ENCODE results near the gene CERK. TPM values are rescaled to one million over a fixed set of nuclear protein-coding genes. Genes with fewer than 3 reads are reported as not detected.

CERK gene
- total RNA-seq, 1 experiment from 2014 or later = 30.9 TPM

DNA sequence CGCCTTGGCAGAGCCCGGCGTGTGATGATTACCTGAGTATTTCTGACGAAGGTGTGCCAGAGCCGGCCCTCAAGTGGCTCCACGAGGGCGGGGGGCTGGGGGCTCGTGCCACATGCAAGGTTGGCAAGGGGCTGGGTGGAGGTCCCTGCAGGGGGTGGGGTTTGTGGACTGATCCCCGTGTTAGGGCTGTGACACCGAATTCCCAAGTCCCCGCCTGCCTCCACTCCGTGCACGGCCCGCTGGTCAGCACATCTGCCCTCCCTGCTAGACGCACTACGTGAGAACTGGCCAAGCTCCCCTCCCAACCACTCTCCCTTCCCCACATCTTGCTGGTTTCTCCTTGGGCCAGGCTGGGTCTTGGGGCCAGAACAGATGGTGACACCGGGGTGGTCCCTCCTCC is 83.6 kb downstream of the CERK start:
- POLR2A ChIA-PET = no interaction called here
- DNase-seq (ENCODE audit: low read depth, low spot score) = no peak
- in situ Hi-C loops (cut with HindIII; ENCODE audit: low pct_unique_long_range_greater_than_20kb, low sequenced_read_pairs) = no loop called here
- Histone ChIP-seq H3K9me3 (ENCODE audit: control insufficient read depth, insufficient read depth, low read depth, low read length) (no peaks in the 10 kb centered on the region), H3K4me3 (ENCODE audit: low read depth in 2 of 2, low read length in 2 of 2) (no peak overlapping the region), H3K36me3 (ENCODE audit: control insufficient read depth, insufficient read depth, low read length) (no peaks in the 10 kb centered on the region), H3K4me1 (ENCODE audit: control insufficient read depth, insufficient read depth, low read length) (no peaks in the 10 kb centered on the region; the same call in none of the 2 replicates), H3K27me3 (ENCODE audit: control insufficient read depth, insufficient read depth, low read length) (no peaks in the 10 kb centered on the region), H3K27ac (ENCODE audit: low read length) (no peak overlapping the region)
- no peak for ATAC-seq
- CTCF ChIA-PET = no interaction called here
- intact Hi-C loops (cut with micrococcal nuclease; ENCODE audit: unreplicated experiment) = no loop called here
- no peak for TF ChIP-seq REST (IDR thresholded peaks at IDR 0.05; ENCODE audit: insufficient read depth in 1 of 2, low read depth in 2 of 2, low read length in 1 of 2)
- TF ChIP-seq, protein P1, sequence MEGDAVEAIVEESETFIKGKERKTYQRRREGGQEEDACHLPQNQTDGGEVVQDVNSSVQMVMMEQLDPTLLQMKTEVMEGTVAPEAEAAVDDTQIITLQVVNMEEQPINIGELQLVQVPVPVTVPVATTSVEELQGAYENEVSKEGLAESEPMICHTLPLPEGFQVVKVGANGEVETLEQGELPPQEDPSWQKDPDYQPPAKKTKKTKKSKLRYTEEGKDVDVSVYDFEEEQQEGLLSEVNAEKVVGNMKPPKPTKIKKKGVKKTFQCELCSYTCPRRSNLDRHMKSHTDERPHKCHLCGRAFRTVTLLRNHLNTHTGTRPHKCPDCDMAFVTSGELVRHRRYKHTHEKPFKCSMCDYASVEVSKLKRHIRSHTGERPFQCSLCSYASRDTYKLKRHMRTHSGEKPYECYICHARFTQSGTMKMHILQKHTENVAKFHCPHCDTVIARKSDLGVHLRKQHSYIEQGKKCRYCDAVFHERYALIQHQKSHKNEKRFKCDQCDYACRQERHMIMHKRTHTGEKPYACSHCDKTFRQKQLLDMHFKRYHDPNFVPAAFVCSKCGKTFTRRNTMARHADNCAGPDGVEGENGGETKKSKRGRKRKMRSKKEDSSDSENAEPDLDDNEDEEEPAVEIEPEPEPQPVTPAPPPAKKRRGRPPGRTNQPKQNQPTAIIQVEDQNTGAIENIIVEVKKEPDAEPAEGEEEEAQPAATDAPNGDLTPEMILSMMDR (IDR thresholded peaks at IDR 0.05) = no peak
- no peak for TF ChIP-seq TCF7L2 (IDR thresholded peaks at IDR 0.05; ENCODE audit: low read depth, low read length)
- no peak for TF ChIP-seq SIN3A (IDR thresholded peaks at IDR 0.05; ENCODE audit: borderline replicate concordance, insufficient read depth, low read depth, low read length)
- no peak for TF ChIP-seq POLR2AphosphoS5 (IDR thresholded peaks at IDR 0.05; ENCODE audit: low read depth, low read length)
- BruUV-seq (replicated peaks) = no TSS peak

DNA sequence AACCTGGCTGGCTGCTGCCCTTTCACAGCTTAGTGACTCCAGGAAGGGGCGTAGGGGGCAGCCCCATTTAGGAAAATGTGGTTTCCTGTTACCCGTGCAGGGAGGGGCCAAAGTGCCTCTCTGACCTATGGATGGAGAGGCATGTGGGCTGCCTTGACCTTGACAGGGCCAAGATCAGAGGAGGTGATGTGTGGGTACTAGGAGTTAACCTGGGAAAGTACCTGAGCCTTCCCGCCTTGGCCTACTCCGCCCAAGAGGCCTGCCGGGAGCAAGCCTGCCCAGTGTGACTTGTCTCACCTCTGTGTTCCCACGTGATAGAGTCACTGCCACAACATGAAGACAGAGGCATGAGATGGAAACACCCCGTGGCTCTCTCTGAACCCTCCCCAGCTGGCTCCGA is 84.5 kb downstream of the CERK start:
- POLR2A ChIA-PET = no interaction called here
- Histone ChIP-seq H3K27me3 (ENCODE audit: control insufficient read depth, insufficient read depth, low read length) (no peaks in the 10 kb centered on the region), H3K27ac (ENCODE audit: low read length) (no peak overlapping the region), H3K36me3 (ENCODE audit: control insufficient read depth, insufficient read depth, low read length) (no peaks in the 10 kb centered on the region), H3K9me3 (ENCODE audit: control insufficient read depth, insufficient read depth, low read depth, low read length) (no peaks in the 10 kb centered on the region), H3K4me3 (ENCODE audit: low read depth in 2 of 2, low read length in 2 of 2) (no peak overlapping the region), H3K4me1 (ENCODE audit: control insufficient read depth, insufficient read depth, low read length) (no peaks in the 10 kb centered on the region; the same call in none of the 2 replicates)
- CTCF ChIA-PET = no interaction called here
- DNase-seq (ENCODE audit: low read depth, low spot score) (no peak), ATAC-seq (no peak)
- no TSS peak for BruUV-seq (replicated peaks)
- intact Hi-C loops (cut with micrococcal nuclease; ENCODE audit: unreplicated experiment) = no loop called here
- TF ChIP-seq SIN3A (IDR thresholded peaks at IDR 0.05; ENCODE audit: borderline replicate concordance, insufficient read depth, low read depth, low read length) (no peak), REST (IDR thresholded peaks at IDR 0.05; ENCODE audit: insufficient read depth in 1 of 2, low read depth in 2 of 2, low read length in 1 of 2) (no peak), TCF7L2 (IDR thresholded peaks at IDR 0.05; ENCODE audit: low read depth, low read length) (no peak), POLR2AphosphoS5 (IDR thresholded peaks at IDR 0.05; ENCODE audit: low read depth, low read length) (no peak)
- TF ChIP-seq, protein P1 (IDR thresholded peaks at IDR 0.05) = no peak
- in situ Hi-C loops (cut with HindIII; ENCODE audit: low pct_unique_long_range_greater_than_20kb, low sequenced_read_pairs) = no loop called here
